Naive B cell (primary cell): ENCODE results near the gene PCGF3. TPM values are rescaled to one million over a fixed set of nuclear protein-coding genes. Genes with fewer than 3 reads are reported as not detected.

Experiments used
- ATAC-seq, 2 donors: fragments of 150-1000 bp; cut with Tn5 transposase; 2 replicates each; pipeline ENCODE4 v1.10.0; 2021; ENCODE audit warnings: low read depth in 2 of 2, mild to moderate bottlenecking in 2 of 2, moderate library complexity in 2 of 2
- DNase-seq: peaks from one replicate; pipeline ENCODE4 v3.0.0; 2022
- H3K27ac Mint-ChIP-seq, 6 donors: one replicate each; pipeline ENCODE4 v1.8.0; 2020 to 2022; ENCODE audit warnings: mild to moderate bottlenecking in 6 of 6, mixed read lengths in 6 of 6, moderate library complexity in 5 of 6, inconsistent platforms in 2 of 6
- H3K27me3 Mint-ChIP-seq, 3 donors: one replicate each; pipeline ENCODE4 v1.8.0; 2021 to 2022; ENCODE audit warnings: mixed read lengths in 3 of 3, mild to moderate bottlenecking in 1 of 3
- H3K36me3 Mint-ChIP-seq, 2 donors: one replicate each; pipeline ENCODE4 v1.8.0; 2020 to 2022; ENCODE audit warnings: mixed read lengths in 2 of 2, inconsistent platforms in 1 of 2, mild to moderate bottlenecking in 1 of 2
- H3K4me1 Mint-ChIP-seq, 3 donors: one replicate each; pipeline ENCODE4 v1.8.0; 2020 to 2022; ENCODE audit warnings: mixed read lengths in 3 of 3, inconsistent platforms in 1 of 3, mild to moderate bottlenecking in 1 of 3, moderate library complexity in 1 of 3
- H3K4me3 Mint-ChIP-seq, 8 donors: one replicate each; pipeline ENCODE4 v1.8.0; 2020 to 2022; ENCODE audit warnings: mild to moderate bottlenecking in 8 of 8, mixed read lengths in 8 of 8, moderate library complexity in 8 of 8, inconsistent platforms in 2 of 8
- H3K9me3 Mint-ChIP-seq, 7 donors: one replicate each; pipeline ENCODE4 v1.8.0; 2020 to 2022; ENCODE audit warnings: mixed read lengths in 7 of 7, mild to moderate bottlenecking in 5 of 7, inconsistent platforms in 2 of 7, moderate library complexity in 1 of 7
- polyA plus RNA-seq, 6 donors: library from polyadenylated mRNA; unstranded; fragments of 300-500 nt; fragmentation: Illumina TruSeq; gene quantifications; one replicate each; pipeline ENCODE4 v1.2.3, GENCODE V29; 2021; ENCODE audit warnings: low read depth in 6 of 6

Gene PCGF3
- polyA plus RNA-seq, 6 donors from 2014 or later, result 5.6 to 9.5 (median 7.1) TPM

GRCh38 chr4:790466-790820 lies 84.8 kb downstream of the PCGF3 start:
- H3K4me3 Mint-ChIP-seq, result peak overlapping the region in 1 of 8 donors; percentile 31
- peaks cover 21 to 33% (median 28%) of the 10 kb centered on the region in 3 donors for H3K4me1 Mint-ChIP-seq
- peaks cover 34 to 68% (median 52%) of the 10 kb centered on the region in 3 donors for H3K27me3 Mint-ChIP-seq
- no peaks in the 10 kb centered on the region for H3K9me3 Mint-ChIP-seq
- DNase-seq (no peak), ATAC-seq (no peak)
- H3K27ac Mint-ChIP-seq, result peak overlapping the region in 2 of 6 donors; percentile 2 to 10
- no peaks in the 10 kb centered on the region for H3K36me3 Mint-ChIP-seq

- Mint-ChIP-seq H3K36me3 (no peaks in the 10 kb centered on the region), H3K27ac (peak overlapping the region in 1 of 6 donors; percentile 10), H3K4me1 (peaks cover 24 to 33% (median 24%) of the 10 kb centered on the region in 3 donors), H3K9me3 (no peaks in the 10 kb centered on the region), H3K27me3 (peaks cover 34 to 72% (median 48%) of the 10 kb centered on the region in 3 donors), H3K4me3 (no peak overlapping the region)
- ATAC-seq, result no peak
- no peak for DNase-seq
These were observed 85.7 kb downstream of the PCGF3 start for GRCh38 chr4:791252-791897.

DNA sequence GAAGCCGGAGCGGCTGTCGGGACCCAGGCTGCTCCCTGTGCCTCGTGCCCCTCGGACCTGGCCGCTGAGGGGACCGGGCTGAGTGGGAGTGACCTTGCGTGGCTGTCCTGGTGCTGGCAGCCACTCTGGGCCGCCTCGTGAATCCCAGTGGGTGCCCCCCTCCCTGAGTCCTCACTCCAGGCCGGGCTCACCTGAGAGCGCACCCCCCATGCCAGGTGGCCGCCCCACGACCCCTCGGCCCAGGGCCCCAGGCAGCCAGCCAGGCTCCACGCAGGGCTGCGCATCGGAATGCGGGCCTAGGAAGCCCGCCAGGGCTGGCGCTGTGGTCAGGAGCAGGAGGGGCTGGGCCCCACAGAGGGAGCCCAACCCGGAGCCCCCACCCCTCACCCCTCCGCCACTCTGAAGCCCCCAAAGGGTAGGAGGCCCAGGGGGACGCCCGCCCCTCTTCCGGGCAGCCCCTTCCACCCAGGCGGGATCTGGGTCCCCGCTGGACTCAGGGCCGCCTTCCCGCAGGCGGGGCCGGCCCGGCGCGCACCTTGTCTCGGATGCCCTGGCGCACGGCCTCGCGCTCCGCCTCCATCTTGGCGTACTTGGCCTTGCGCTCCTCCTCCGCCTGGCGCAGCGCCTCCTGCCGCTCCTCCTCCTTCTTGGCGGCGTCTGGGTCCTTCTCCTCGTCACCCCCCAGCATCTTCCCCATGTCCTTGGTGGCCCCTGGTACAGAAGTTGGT lies 86.4 kb downstream of the PCGF3 start:
- DNase-seq, result no peak
- Mint-ChIP-seq H3K27me3 (peaks cover 41 to 78% (median 52%) of the 10 kb centered on the region in 3 donors), H3K4me3 (peak overlapping the region in 2 of 8 donors; percentile 3 to 45), H3K9me3 (no peaks in the 10 kb centered on the region), H3K36me3 (no peaks in the 10 kb centered on the region), H3K27ac (peak overlapping the region in 2 of 6 donors; percentile 6 to 56), H3K4me1 (peaks cover 24 to 33% (median 27%) of the 10 kb centered on the region in 3 donors)
- peak in 1 of 2 donors; percentile 18 for ATAC-seq

DNA sequence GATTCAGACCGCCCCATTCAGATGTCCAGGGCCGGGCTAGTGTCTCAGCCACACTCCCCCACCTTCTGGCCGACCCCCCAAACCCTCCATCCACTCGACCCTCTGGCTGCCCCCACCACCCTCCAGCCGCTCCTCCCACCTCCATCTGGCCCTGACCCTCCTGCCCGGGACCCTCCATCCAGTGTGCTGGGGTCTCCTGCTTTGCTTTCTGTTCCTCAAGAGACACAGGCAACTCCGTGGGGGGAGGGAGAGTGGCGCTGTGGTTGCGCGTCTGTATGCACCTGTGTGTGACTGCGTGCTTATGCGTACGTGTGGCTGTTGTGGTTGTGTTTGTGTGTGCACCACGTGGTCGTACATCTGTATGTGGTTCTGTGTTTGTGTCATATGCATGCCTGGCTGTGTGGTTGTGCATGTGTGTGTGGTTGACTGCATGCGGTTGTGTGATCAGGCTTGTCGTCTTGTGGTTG lies 87.0 kb downstream of the PCGF3 start:
- Mint-ChIP-seq H3K4me3 (peak overlapping the region in 4 of 8 donors; percentile 3 to 71 (median 40)), H3K36me3 (no peaks in the 10 kb centered on the region), H3K27me3 (peaks cover 38 to 75% (median 47%) of the 10 kb centered on the region in 3 donors), H3K9me3 (no peaks in the 10 kb centered on the region), H3K4me1 (peaks cover 24 to 29% (median 25%) of the 10 kb centered on the region in 3 donors), H3K27ac (peak overlapping the region in 2 of 6 donors; percentile 6 to 56)
- no peak for DNase-seq
- ATAC-seq, result peak; percentile 25 to 42

GRCh38 chr4:793093-793861 lies 87.6 kb downstream of the PCGF3 start:
- H3K27ac Mint-ChIP-seq, result peak overlapping the region in 1 of 6 donors; percentile 56
- H3K4me3 Mint-ChIP-seq, result peak overlapping the region in 3 of 8 donors; percentile 3 to 56 (median 35)

GRCh38 chr4:793941-794621 lies 88.4 kb downstream of the PCGF3 start:
- ATAC-seq (peak; percentile 51 to 52), DNase-seq (no peak)
- H3K27me3 Mint-ChIP-seq, result peaks cover 38 to 65% (median 45%) of the 10 kb centered on the region in 3 donors
- no peaks in the 10 kb centered on the region for H3K36me3 Mint-ChIP-seq
- peaks cover 24 to 29% (median 25%) of the 10 kb centered on the region in 3 donors for H3K4me1 Mint-ChIP-seq
- peak overlapping the region in 4 of 8 donors; percentile 39 to 70 (median 62) for H3K4me3 Mint-ChIP-seq
- no peaks in the 10 kb centered on the region for H3K9me3 Mint-ChIP-seq
- no peak overlapping the region for H3K27ac Mint-ChIP-seq

More at GRCh38 chr4:793093-793861, 87.6 kb downstream of the PCGF3 start:
- Mint-ChIP-seq H3K9me3 (no peaks in the 10 kb centered on the region), H3K36me3 (no peaks in the 10 kb centered on the region), H3K27me3 (peaks cover 38 to 68% (median 45%) of the 10 kb centered on the region in 3 donors), H3K4me1 (peaks cover 24 to 29% (median 25%) of the 10 kb centered on the region in 3 donors)
- no peak for DNase-seq
- ATAC-seq, result no peak

DNA sequence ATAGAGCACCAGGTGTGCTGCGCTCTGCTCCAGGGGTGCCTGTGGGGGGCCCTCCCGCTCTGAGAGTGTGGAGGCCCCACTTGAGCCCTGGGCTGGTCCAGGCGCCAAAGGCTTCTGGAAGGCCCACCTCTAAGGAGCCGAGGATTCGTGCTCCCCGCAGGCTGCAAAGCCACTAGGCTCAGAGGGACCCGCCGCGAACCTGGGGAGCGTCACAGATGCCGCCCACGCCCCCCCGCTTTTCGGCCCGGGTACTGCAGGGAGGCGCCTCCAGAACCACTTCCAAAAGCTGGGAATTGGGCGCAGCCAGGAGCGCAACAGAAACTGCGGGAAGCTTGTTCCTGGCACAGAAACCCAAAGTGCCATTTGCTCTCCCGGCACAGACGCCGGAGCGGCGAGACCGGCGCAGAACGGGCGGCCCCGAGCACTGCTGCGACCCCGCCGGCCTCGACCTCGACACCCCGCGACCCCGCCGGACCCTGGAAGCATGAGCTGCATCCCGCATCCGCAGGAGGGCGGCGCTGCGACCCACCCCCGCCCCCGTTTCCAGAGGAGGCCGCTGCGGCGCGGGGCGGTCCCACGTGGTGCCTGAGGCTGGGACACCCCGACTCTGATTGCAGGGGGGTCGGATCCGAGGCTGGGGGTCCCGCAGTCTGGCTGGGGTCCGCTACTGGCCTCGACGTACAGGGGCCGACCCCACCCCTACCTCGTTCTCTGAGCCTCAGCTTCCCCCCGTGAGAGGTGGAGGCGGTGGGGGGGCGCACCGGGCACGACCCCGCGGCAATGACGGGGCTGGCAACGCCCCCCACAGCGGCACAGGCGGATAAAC lies 89.5 kb downstream of the PCGF3 start:
- Mint-ChIP-seq H3K4me1 (peaks cover 24 to 29% (median 25%) of the 10 kb centered on the region in 3 donors), H3K36me3 (no peaks in the 10 kb centered on the region), H3K27ac (no peak overlapping the region), H3K9me3 (no peaks in the 10 kb centered on the region), H3K4me3 (peak overlapping the region in 5 of 8 donors; percentile 56 to 66 (median 57)), H3K27me3 (peaks cover 38 to 68% (median 45%) of the 10 kb centered on the region in 3 donors)
- ATAC-seq (no peak), DNase-seq (no peak)

- peaks cover 24 to 26% (median 25%) of the 10 kb centered on the region in 3 donors for H3K4me1 Mint-ChIP-seq
- H3K27me3 Mint-ChIP-seq, result peaks cover 34 to 63% (median 40%) of the 10 kb centered on the region in 3 donors
- ATAC-seq (no peak), DNase-seq (no peak)
- H3K27ac Mint-ChIP-seq, result no peak overlapping the region
- no peaks in the 10 kb centered on the region for H3K9me3 Mint-ChIP-seq
- H3K36me3 Mint-ChIP-seq, result no peaks in the 10 kb centered on the region
- peak overlapping the region in 3 of 8 donors; percentile 50 to 61 (median 56) for H3K4me3 Mint-ChIP-seq
These were observed 90.1 kb downstream of the PCGF3 start for GRCh38 chr4:795726-796119.

DNA sequence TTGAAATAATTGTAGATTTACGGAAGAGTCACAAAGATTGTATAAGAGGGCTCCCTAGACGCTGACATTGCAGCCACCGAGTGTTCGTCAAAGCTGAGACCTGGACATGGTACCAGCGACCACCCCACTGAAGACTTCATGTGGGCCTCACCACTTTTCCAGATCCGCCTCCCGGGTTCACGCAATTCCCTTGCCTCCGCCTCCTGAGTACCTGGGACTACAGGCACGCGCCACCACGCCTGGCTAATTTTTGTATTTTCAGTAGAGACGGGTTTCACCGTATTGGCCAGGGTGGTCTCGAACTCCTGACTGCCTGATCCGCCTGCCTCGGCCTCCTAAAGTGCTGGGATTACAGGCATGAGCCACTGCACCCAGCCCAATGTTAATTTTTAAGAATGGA lies 90.6 kb downstream of the PCGF3 start:
- H3K4me3 Mint-ChIP-seq, result peak overlapping the region in 2 of 8 donors; percentile 50 to 56
- peaks cover 24 to 25% (median 24%) of the 10 kb centered on the region in 3 donors for H3K4me1 Mint-ChIP-seq
- H3K36me3 Mint-ChIP-seq, result no peaks in the 10 kb centered on the region
- no peak for DNase-seq
- H3K27ac Mint-ChIP-seq, result no peak overlapping the region
- peaks cover 32 to 59% (median 35%) of the 10 kb centered on the region in 3 donors for H3K27me3 Mint-ChIP-seq
- no peak for ATAC-seq
- no peaks in the 10 kb centered on the region for H3K9me3 Mint-ChIP-seq

DNA sequence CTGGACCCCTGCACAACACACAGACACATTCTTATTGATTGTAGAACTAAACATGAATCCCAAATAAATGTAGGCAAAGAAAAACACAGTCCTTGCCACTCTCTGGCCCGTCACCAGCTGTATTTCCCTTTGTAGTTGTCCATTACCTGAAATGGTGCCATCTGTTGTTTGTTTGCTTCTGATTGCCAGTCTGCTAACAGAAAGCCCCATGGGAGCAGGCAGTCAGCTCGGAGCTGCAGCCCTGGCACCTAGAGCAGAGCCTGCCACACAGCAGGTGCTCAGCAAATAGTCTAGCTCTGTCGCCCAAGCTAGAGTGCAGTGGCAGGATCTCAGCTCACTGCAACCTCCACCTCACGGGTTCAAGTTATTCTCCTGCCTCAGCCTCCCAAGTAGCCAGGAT lies 91.4 kb downstream of the PCGF3 start:
- ATAC-seq (no peak), DNase-seq (no peak)
- peaks cover 0 to 7% (median 3%) of the 10 kb centered on the region in 7 donors for H3K9me3 Mint-ChIP-seq
- no peaks in the 10 kb centered on the region for H3K36me3 Mint-ChIP-seq
- no peak overlapping the region for H3K4me3 Mint-ChIP-seq
- H3K27me3 Mint-ChIP-seq, result peaks cover 32 to 65% (median 35%) of the 10 kb centered on the region in 3 donors
- peak overlapping the region in 1 of 6 donors; percentile 67 for H3K27ac Mint-ChIP-seq
- H3K4me1 Mint-ChIP-seq, result peaks cover 24 to 25% (median 24%) of the 10 kb centered on the region in 3 donors

DNA sequence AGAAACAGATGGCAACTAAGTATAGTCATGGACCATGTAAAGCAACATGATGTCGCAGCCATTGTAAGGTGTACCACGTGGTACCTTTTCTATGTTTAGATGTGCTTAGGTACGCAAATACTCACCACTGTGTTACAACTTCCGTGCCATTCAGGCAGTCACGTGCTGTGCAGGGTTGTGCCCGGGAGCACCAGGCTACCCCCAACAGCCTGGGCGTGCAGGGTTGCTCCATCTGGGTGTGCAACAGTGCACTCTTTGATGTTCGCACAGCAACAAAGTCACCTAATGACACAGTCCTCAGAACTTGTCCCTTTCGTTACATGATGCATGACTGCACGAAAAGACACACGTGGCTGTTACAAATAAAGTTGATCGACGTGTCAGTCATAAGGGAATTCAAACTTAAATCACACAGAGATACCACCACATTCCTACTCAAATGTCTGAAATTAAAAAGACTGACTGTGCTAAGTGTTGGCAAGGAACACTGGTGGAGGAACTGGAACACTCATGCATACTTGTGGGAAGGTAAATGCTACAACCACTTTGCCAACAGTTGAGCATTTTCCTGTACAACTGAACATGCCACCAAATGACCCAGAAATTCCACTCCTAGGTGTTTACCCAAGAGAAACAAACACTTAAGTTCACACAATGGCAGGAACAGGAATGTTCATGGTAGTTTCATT lies 95.9 kb downstream of the PCGF3 start:
- H3K4me3 Mint-ChIP-seq, result no peak overlapping the region
- H3K9me3 Mint-ChIP-seq, result peaks cover 4 to 18% (median 8%) of the 10 kb centered on the region in 7 donors
- H3K4me1 Mint-ChIP-seq, result peaks cover 0 to 2% (median 0%) of the 10 kb centered on the region in 3 donors
- DNase-seq (no peak), ATAC-seq (no peak)
- no peak overlapping the region for H3K27ac Mint-ChIP-seq
- H3K36me3 Mint-ChIP-seq, result peaks cover 0 to 6% of the 10 kb centered on the region in 2 donors
- H3K27me3 Mint-ChIP-seq, result peaks cover 20 to 43% (median 24%) of the 10 kb centered on the region in 3 donors
